22Rv1 (cell line): ENCODE measurements around the gene NELL1.

Source experiments
- ZFX ChIP-seq: fragments of 450-650 bp; IDR thresholded peaks from 2 replicates; pipeline ENCODE4 v1.6.1; 2017; ENCODE audit warnings: antibody characterized with exemption, borderline replicate concordance
- TF ChIP-seq, protein P1 (sequence below): fragments of 450-650 bp; IDR thresholded peaks from 2 replicates; pipeline ENCODE4 v1.5.1; 2017; ENCODE audit warnings: mild to moderate bottlenecking

DNA sequence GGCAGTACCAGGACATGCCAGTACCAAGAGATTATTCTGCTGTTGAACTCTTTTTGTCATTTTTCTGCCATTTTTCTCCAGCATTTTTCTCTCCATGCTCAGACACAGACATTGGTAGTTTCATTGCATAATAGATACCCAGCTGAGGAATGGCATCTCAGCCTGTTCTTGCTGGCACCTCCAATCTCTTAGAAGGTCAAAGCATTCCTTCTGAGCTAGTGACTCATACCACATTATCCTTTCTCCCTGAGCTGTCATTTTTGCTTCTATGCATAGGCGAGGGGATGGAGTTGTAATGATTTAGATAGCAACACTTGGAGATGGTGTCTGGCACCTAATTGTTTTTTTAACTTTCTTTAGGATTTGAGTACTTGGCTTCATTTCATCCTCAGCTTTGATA, 321.1 kb downstream of the NELL1 start:
- TF ChIP-seq ZFX = no peak
- TF ChIP-seq, protein P1, sequence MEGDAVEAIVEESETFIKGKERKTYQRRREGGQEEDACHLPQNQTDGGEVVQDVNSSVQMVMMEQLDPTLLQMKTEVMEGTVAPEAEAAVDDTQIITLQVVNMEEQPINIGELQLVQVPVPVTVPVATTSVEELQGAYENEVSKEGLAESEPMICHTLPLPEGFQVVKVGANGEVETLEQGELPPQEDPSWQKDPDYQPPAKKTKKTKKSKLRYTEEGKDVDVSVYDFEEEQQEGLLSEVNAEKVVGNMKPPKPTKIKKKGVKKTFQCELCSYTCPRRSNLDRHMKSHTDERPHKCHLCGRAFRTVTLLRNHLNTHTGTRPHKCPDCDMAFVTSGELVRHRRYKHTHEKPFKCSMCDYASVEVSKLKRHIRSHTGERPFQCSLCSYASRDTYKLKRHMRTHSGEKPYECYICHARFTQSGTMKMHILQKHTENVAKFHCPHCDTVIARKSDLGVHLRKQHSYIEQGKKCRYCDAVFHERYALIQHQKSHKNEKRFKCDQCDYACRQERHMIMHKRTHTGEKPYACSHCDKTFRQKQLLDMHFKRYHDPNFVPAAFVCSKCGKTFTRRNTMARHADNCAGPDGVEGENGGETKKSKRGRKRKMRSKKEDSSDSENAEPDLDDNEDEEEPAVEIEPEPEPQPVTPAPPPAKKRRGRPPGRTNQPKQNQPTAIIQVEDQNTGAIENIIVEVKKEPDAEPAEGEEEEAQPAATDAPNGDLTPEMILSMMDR = no peak
